Keratinocyte (primary cell): Measurements from ENCODE around the gene METTL25B. TPM values are rescaled to one million over a fixed set of nuclear protein-coding genes. Genes with fewer than 3 reads are reported as not detected.

Experiments used
- DNase-seq: peaks from one replicate; pipeline ENCODE4 v3.0.0-alpha.2; 2011; ENCODE audit warnings: low read depth, missing footprints, low spot score
- FAIRE-seq: peaks from 2 replicates; lab custom pipeline; 2011; peaks lifted over from hg19 to GRCh38; lab: Jason Lieb, UNC
- H2AFZ ChIP-seq: 2 replicates; pipeline ENCODE4 v1.6.0; 2012; ENCODE audit warnings: low read length, control low read depth, inconsistent platforms; ENCODE audit not compliant: control insufficient read depth
- H3K27ac ChIP-seq: 2 replicates; pipeline ENCODE4 v1.5.1; 2011; ENCODE audit warnings: low read length; ENCODE audit not compliant: control insufficient read depth, insufficient read depth
- H3K27me3 ChIP-seq: 3 replicates; pipeline ENCODE4 v1.6.0; 2011; ENCODE audit warnings: low read length; ENCODE audit not compliant: control insufficient read depth, insufficient read depth; ENCODE audit errors: extremely low read depth
- H3K36me3 ChIP-seq, 2 experiments: 2 replicates in 1 of 2; 3 replicates in 1 of 2; pipeline ENCODE4 v1.5.1; 2011; ENCODE audit warnings: low read length in 2 of 2, mild to moderate bottlenecking in 1 of 2; ENCODE audit not compliant: control insufficient read depth in 2 of 2, insufficient read depth in 2 of 2; ENCODE audit errors: extremely low read depth in 1 of 2
- H3K4me1 ChIP-seq: 3 replicates; pipeline ENCODE4 v1.5.1; 2011; ENCODE audit warnings: low read length; ENCODE audit not compliant: control insufficient read depth, insufficient read depth; ENCODE audit errors: extremely low read depth
- H3K4me2 ChIP-seq: 3 replicates; pipeline ENCODE4 v1.6.0; 2011; ENCODE audit warnings: low read depth, low read length; ENCODE audit not compliant: control insufficient read depth, insufficient read depth; ENCODE audit errors: extremely low read depth
- H3K4me3 ChIP-seq, 3 experiments: fragments of 200-600 bp in 1 of 3; sonication (generic) in 1 of 3; 2 replicates in 2 of 3; 3 replicates in 1 of 3; pipeline ENCODE4 v1.5.1; 2011 to 2016; ENCODE audit warnings: low read length in 3 of 3, mild to moderate bottlenecking in 3 of 3, control low read depth in 2 of 3, inconsistent platforms in 1 of 3, low read depth in 1 of 3, mixed read lengths in 1 of 3, mixed run types in 1 of 3, moderate library complexity in 1 of 3; ENCODE audit not compliant: control insufficient read depth in 2 of 3, insufficient read depth in 2 of 3; ENCODE audit errors: extremely low read depth in 1 of 3
- H3K79me2 ChIP-seq: 2 replicates; pipeline ENCODE4 v1.6.0; 2012; ENCODE audit warnings: low read length; ENCODE audit not compliant: control insufficient read depth, insufficient read depth
- H3K9ac ChIP-seq: 3 replicates; pipeline ENCODE4 v1.6.0; 2011; ENCODE audit warnings: low read length; ENCODE audit not compliant: control insufficient read depth, insufficient read depth; ENCODE audit errors: extremely low read depth
- H3K9me1 ChIP-seq: 3 replicates; pipeline ENCODE4 v1.6.0; 2011; ENCODE audit warnings: low read length; ENCODE audit not compliant: control insufficient read depth, insufficient read depth; ENCODE audit errors: extremely low read depth
- H3K9me3 ChIP-seq: 2 replicates; pipeline ENCODE4 v1.5.1; 2012; ENCODE audit warnings: low read depth, low read length; ENCODE audit not compliant: control insufficient read depth
- H4K20me1 ChIP-seq: 3 replicates; pipeline ENCODE4 v1.6.0; 2011; ENCODE audit warnings: low read length; ENCODE audit not compliant: control insufficient read depth, insufficient read depth; ENCODE audit errors: extremely low read depth
- EZH2 ChIP-seq: IDR thresholded peaks from one replicate; pipeline ENCODE4 v1.6.1; 2012; ENCODE audit warnings: inconsistent platforms, mild to moderate bottlenecking, low read length, moderate library complexity
- dilution Hi-C: fragments of 300-500 bp; cut with MboI; formaldehyde crosslinking; loops from one replicate; pipeline ENCODE4 v1.7.0; 2020; ENCODE audit warnings: low sequenced_read_pairs; ENCODE audit not compliant: extremely low pct_ligation_motif_present
- polyA plus RNA-seq, 5 experiments: library from polyadenylated mRNA; depleted of rRNA in 3 of 5; stranded (reverse) in 3 of 5; stranded (forward) in 1 of 5; unstranded in 1 of 5; fragments of >200 nt; gene quantifications; 1 replicate in 1 of 5; 2 replicates in 3 of 5; 3 replicates in 1 of 5; pipeline versions ENCODE4 v1.2.1 to v1.2.3, GENCODE V29; 2011 to 2012; ENCODE audit warnings: missing spikeins in 2 of 5, low read depth in 1 of 5, low replicate concordance in 1 of 5
- TF ChIP-seq, protein P1 (sequence below), 3 experiments: IDR thresholded peaks in 1 of 3; conservative IDR thresholded peaks in 1 of 3; optimal IDR thresholded peaks in 1 of 3; 2 replicates in 2 of 3; 3 replicates in 1 of 3; pipeline versions ENCODE3 to v1.5.1; 2011; ENCODE audit warnings: low read length in 3 of 3, mild to moderate bottlenecking in 3 of 3, moderate library complexity in 2 of 3, control low read depth in 1 of 3, inconsistent platforms in 1 of 3; ENCODE audit not compliant: insufficient read depth in 2 of 3; ENCODE audit errors: extremely low read depth in 1 of 3

The METTL25B gene
- polyA plus RNA-seq, 1 donor (not counting 4 experiments of a cell fraction or from before 2014, with no cell fraction given) = 6.0 TPM

DNA sequence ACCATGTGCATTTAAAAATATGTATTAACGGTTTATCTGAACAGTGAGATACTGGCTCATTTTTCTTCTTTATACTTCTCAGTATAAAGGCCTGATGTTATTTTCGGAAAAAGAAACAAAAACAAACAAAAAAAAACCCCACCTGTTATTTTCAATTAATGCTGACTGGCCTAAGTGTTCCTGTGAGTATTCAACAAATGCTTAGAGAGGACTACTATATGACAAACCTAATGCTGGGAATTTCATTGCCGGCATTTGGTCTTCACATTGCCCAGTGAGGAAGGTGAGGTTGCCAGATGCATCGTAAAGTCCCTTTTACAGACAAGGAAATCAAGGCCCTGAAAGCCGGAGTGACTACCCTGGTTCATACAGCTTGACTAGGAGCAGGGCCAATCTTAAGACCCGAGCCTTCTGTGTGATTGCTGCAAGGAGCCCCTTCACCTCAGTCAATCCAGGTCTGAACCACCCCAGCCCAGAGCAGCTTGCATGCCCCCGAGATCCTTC lies 12.0 kb downstream of the METTL25B start:
- TF ChIP-seq, protein P1, sequence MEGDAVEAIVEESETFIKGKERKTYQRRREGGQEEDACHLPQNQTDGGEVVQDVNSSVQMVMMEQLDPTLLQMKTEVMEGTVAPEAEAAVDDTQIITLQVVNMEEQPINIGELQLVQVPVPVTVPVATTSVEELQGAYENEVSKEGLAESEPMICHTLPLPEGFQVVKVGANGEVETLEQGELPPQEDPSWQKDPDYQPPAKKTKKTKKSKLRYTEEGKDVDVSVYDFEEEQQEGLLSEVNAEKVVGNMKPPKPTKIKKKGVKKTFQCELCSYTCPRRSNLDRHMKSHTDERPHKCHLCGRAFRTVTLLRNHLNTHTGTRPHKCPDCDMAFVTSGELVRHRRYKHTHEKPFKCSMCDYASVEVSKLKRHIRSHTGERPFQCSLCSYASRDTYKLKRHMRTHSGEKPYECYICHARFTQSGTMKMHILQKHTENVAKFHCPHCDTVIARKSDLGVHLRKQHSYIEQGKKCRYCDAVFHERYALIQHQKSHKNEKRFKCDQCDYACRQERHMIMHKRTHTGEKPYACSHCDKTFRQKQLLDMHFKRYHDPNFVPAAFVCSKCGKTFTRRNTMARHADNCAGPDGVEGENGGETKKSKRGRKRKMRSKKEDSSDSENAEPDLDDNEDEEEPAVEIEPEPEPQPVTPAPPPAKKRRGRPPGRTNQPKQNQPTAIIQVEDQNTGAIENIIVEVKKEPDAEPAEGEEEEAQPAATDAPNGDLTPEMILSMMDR (optimal IDR thresholded peaks at IDR 0.05 in 1 of 3, IDR thresholded peaks at IDR 0.05 in 1 of 3, conservative IDR thresholded peaks at IDR 0.05 in 1 of 3; ENCODE audit: extremely low read depth in 1 of 3, insufficient read depth in 2 of 3, low read length in 3 of 3) = no peak
- TF ChIP-seq EZH2 = no peak
- Histone ChIP-seq H3K4me2 (peak overlapping the region; percentile 86), H3K27me3 (no peaks in the 10 kb centered on the region), H3K9me3 (no peaks in the 10 kb centered on the region), H3K4me3 (peak overlapping the region; percentile 63 to 83 (median 75)), H3K79me2 (peaks cover 34% of the 10 kb centered on the region), H4K20me1 (no peaks in the 10 kb centered on the region), H3K36me3 (peaks cover 28 to 43% of the 10 kb centered on the region in 2 experiments), H3K9ac (peak overlapping the region; percentile 90), H3K9me1 (no peaks in the 10 kb centered on the region), H3K4me1 (peaks cover 8% of the 10 kb centered on the region), H3K27ac (peak overlapping the region; percentile 73), H2AFZ (peak overlapping the region; percentile 21)
- peak; percentile 56 for FAIRE-seq
- dilution Hi-C loops = no loop called here
- DNase-seq = no peak

DNA sequence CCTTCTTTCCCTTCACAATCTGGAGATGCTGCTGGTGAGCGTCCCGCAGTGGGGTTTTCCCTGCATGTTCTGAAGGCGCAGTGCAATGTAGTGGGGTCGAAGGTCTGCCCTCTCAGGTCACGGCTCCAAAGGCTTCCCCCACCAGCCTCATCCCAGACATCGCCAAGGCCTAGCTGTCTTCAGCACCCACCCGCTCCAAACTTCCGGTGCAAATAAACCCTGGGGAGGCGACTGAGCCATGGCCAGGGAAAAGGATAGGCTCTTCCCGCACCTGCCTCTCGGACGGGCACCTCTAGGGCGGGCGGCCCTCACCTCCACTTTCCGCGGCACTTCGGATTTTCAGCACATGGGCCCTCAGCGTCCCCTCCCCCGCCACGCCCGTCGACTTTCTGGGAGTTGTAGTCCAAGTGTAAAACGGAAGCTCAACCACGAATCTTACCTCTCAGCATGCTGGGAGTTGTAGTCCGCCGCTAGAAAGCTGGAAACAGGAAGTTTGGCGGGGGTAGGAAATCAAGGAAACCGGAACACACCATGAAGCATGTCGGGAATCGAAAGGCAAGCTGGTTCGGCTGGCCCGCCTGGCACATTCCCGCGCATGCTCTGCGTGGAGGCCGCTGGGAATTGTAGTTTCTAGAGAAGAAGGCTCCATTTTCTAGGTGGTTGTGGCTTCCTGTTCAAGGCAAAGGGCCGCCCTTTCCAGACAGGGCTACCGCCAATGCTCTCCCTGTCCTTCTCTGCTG lies 12.6 kb downstream of the METTL25B start, which contains the start of gene MRPL24:
TSS of gene MRPL24 (minus strand) at position 348 of the 740 bp plus-strand sequence. CDS start 2,384 bp downstream, outside the sequence.
- H3K36me3 ChIP-seq = peaks cover 32 to 44% of the 10 kb centered on the region in 2 experiments

More for the DNA sequence above, 12.6 kb downstream of the METTL25B start, which contains the start of gene MRPL24:
- Histone ChIP-seq H3K4me3 (peak within 1 kb of the TSS; percentile 63 to 83 (median 75)), H3K9ac (peak within 1 kb of the TSS; percentile 90), H3K4me1 (peaks cover 12% of the 10 kb centered on the region), H3K27me3 (no peaks in the 10 kb centered on the region), H3K9me1 (no peaks in the 10 kb centered on the region), H3K9me3 (no peaks in the 10 kb centered on the region), H2AFZ (peak within 1 kb of the TSS; percentile 23), H3K4me2 (peak within 1 kb of the TSS; percentile 86), H4K20me1 (no peaks in the 10 kb centered on the region), H3K27ac (peak within 1 kb of the TSS; percentile 73), H3K79me2 (peaks cover 40% of the 10 kb centered on the region)
- dilution Hi-C loops = no loop called here
- FAIRE-seq (peak; percentile 64), DNase-seq (peak; percentile 99)
- TF ChIP-seq EZH2 = no peak
- TF ChIP-seq, protein P1 (optimal IDR thresholded peaks at IDR 0.05 in 1 of 3, IDR thresholded peaks at IDR 0.05 in 1 of 3, conservative IDR thresholded peaks at IDR 0.05 in 1 of 3; ENCODE audit: extremely low read depth in 1 of 3, insufficient read depth in 2 of 3, low read length in 3 of 3) = no peak
